GM12878 (cell line): Measurements from ENCODE around the gene VCAM1. TPM values are rescaled to one million over a fixed set of nuclear protein-coding genes. Genes with fewer than 3 reads are reported as not detected.

Experiments
- BCLAF1 ChIP-seq: fragments of 450-650 bp; IDR thresholded peaks from 2 replicates; pipeline ENCODE4 v1.6.1; 2017; ENCODE audit warnings: antibody characterized with exemption, mild to moderate bottlenecking, moderate library complexity
- CBX5 ChIP-seq: sonication (generic); IDR thresholded peaks from 2 replicates; pipeline ENCODE4 v1.6.1; 2016; ENCODE audit warnings: low read depth, moderate library complexity, mild to moderate bottlenecking, inconsistent platforms
- CHD1 ChIP-seq: IDR thresholded peaks from 2 replicates; pipeline ENCODE4 v1.6.1; 2012; ENCODE audit warnings: low read depth, low read length, improper control_type of control experiment
- CREB1 ChIP-seq: IDR thresholded peaks from 2 replicates; pipeline ENCODE4 v1.6.1; 2012; ENCODE audit warnings: low read depth, mild to moderate bottlenecking, inconsistent platforms
- E4F1 ChIP-seq: fragments of 450-650 bp; IDR thresholded peaks from 2 replicates; pipeline ENCODE4 v1.6.1; 2018; ENCODE audit warnings: borderline replicate concordance, mild to moderate bottlenecking; ENCODE audit not compliant: partially characterized antibody
- ETV6 ChIP-seq, 2 experiments: fragments of 450-650 bp in 1 of 2; IDR thresholded peaks in 1 of 2; conservative IDR thresholded peaks in 1 of 2; 2 replicates each; pipeline ENCODE4 v1.6.1; 2014; ENCODE audit warnings: antibody characterized with exemption in 1 of 2, borderline replicate concordance in 1 of 2, low read depth in 1 of 2, mild to moderate bottlenecking in 1 of 2, moderate library complexity in 1 of 2
- MEF2A ChIP-seq: IDR thresholded peaks from 2 replicates; pipeline ENCODE4 v1.6.1; 2011; ENCODE audit warnings: low read depth, mild to moderate bottlenecking, low read length, moderate library complexity; ENCODE audit not compliant: insufficient read depth
- MYB ChIP-seq: fragments of 150-350 bp; IDR thresholded peaks from 2 replicates; pipeline ENCODE4 v1.6.1; 2014; ENCODE audit warnings: mild to moderate bottlenecking, low read depth, low read length, borderline replicate concordance
- NFXL1 ChIP-seq: fragments of 450-650 bp; IDR thresholded peaks from 2 replicates; pipeline ENCODE4 v1.6.1; 2017; ENCODE audit warnings: antibody characterized with exemption, mild to moderate bottlenecking, borderline replicate concordance
- POLR2A ChIP-seq: IDR thresholded peaks from 2 replicates; pipeline ENCODE4 v1.6.1; 2011; ENCODE audit warnings: low read depth, mild to moderate bottlenecking, low read length
- SPI1 ChIP-seq: IDR thresholded peaks from 2 replicates; pipeline ENCODE4 v1.6.1; 2011; ENCODE audit warnings: low read depth, mild to moderate bottlenecking, low read length, moderate library complexity, borderline replicate concordance; ENCODE audit not compliant: insufficient read depth
- ZSCAN29 ChIP-seq: fragments of 450-650 bp; IDR thresholded peaks from 2 replicates; pipeline ENCODE4 v1.6.1; 2017; ENCODE audit warnings: mild to moderate bottlenecking, moderate library complexity
- polyA plus RNA-seq, 11 experiments: library from polyadenylated mRNA; depleted of rRNA in 4 of 11; unstranded in 6 of 11; stranded (reverse) in 5 of 11; fragments of >200 nt; fragmentation: Nextera tagmentation in 4 of 11; fragmentation: Illumina TruSeq in 1 of 11; extraction: Ambion mirVana in 4 of 11; extraction: Trizol in 1 of 11; gene quantifications; 1 replicate in 1 of 11; 2 replicates in 10 of 11; pipeline versions ENCODE4 v1.2.1 to v1.2.3, GENCODE V29; 2011 to 2016; ENCODE audit warnings: inconsistent platforms in 2 of 11, missing spikeins in 2 of 11, low read depth in 1 of 11
- total RNA-seq, 4 experiments: library from RNA; depleted of rRNA in 3 of 4; stranded (reverse); fragments of >200 nt in 3 of 4; fragmentation: Illumina TruSeq in 1 of 4; extraction: Trizol in 1 of 4; gene quantifications; 2 replicates each; pipeline versions ENCODE4 v1.2.1 to v1.2.3, GENCODE V29; 2013 to 2021
- TF ChIP-seq, protein P1 (sequence below): fragments of 450-650 bp; IDR thresholded peaks from 2 replicates; pipeline ENCODE4 v1.6.1; 2018; ENCODE audit warnings: mild to moderate bottlenecking, low read depth, moderate library complexity; ENCODE audit not compliant: partially characterized antibody

The VCAM1 gene
- total and polyA plus RNA-seq, 10 of the 15 experiments (the other 5 are each of a cell fraction or from before 2014, with no cell fraction given) = 5.0 to 13.6 (median 7.4) TPM

DNA sequence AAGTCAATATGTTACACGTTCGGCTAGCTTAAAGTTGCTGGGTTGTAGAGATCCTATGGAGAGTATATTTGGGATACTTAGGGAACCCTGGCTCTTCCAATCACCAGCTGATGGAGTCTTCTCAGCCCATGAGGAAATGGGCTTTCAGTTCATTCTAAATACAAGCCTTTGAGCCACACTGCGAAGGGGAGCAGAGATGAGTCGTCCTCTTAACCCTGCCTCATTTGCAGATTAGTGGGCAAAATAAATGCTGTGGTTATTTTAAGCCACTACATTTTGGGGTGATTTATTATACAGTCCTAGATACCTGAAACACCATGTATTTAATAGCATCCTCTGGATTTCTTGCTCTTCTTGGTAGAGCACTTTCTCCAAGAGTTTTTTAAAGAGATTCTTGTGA is 19.0 kb upstream of the VCAM1 start (continued):
- TF ChIP-seq, protein P1, sequence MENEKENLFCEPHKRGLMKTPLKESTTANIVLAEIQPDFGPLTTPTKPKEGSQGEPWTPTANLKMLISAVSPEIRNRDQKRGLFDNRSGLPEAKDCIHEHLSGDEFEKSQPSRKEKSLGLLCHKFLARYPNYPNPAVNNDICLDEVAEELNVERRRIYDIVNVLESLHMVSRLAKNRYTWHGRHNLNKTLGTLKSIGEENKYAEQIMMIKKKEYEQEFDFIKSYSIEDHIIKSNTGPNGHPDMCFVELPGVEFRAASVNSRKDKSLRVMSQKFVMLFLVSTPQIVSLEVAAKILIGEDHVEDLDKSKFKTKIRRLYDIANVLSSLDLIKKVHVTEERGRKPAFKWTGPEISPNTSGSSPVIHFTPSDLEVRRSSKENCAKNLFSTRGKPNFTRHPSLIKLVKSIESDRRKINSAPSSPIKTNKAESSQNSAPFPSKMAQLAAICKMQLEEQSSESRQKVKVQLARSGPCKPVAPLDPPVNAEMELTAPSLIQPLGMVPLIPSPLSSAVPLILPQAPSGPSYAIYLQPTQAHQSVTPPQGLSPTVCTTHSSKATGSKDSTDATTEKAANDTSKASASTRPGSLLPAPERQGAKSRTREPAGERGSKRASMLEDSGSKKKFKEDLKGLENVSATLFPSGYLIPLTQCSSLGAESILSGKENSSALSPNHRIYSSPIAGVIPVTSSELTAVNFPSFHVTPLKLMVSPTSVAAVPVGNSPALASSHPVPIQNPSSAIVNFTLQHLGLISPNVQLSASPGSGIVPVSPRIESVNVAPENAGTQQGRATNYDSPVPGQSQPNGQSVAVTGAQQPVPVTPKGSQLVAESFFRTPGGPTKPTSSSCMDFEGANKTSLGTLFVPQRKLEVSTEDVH = no peak
- TF ChIP-seq MEF2A (no peak), ZSCAN29 (no peak), POLR2A (no peak), CREB1 (no peak), MYB (no peak), CHD1 (no peak), NFXL1 (no peak), E4F1 (no peak), CBX5 (no peak), SPI1 (no peak), BCLAF1 (no peak), ETV6 (conservative IDR thresholded peaks at IDR 0.05 in 1 of 2, IDR thresholded peaks at IDR 0.05 in 1 of 2; ENCODE audit: borderline replicate concordance in 1 of 2, low read depth in 1 of 2) (no peak)
